ENCODE measurements around the gene SCAP.

- TF ChIP-seq CTCF (IDR thresholded peaks at IDR 0.05): no peak
- TF ChIP-seq TAF1 (IDR thresholded peaks at IDR 0.05; ENCODE audit: borderline replicate concordance, low read depth, low read length): 0 out of 2 replicates have a peak, but pooled peaks have one; percentile 3
Observed at GRCh38 chr3:47512416-47513124, 36.8 kb upstream of the SCAP start.

Data from SK-N-SH (cell line).